NB4 (cell line): ENCODE measurements around the gene FXYD5.

Experiments
- CTCF ChIP-seq: IDR thresholded peaks from one replicate; pipeline ENCODE4 v1.5.1; 2012; ENCODE audit warnings: low read depth, low read length
- MAX ChIP-seq: IDR thresholded peaks from 2 replicates; pipeline ENCODE4 v1.6.1; 2011; ENCODE audit warnings: low read depth, low read length

GRCh38 chr19:35156673-35157014 is 2.1 kb downstream of the FXYD5 start:
- no peak for TF ChIP-seq MAX
- no peak for TF ChIP-seq CTCF
